ENCODE results near the gene MIER3.

MIER3 gene

GRCh38 chr5:56959326-56959725, 7.4 kb upstream of the MIER3 start:
- no peak for DNase-seq (ENCODE audit: low spot score)

DNA sequence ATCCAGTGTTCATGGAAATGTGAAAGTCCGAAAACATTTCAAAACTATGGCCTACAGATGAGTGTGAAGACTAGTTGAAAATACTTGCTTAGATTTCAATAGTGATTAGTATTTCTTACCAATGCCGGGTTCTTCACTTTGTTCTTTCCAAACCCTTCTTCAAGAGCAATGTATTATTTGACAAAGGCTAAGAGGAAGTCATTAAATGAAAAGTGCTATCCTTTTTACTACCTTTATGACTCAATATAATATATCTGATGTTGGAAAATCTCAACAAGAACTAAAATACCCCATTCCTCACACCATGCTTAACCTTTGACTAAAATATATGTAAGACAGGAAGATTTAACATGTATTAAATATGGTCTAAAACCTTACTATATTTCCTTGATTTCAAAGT, 6.7 kb upstream of the MIER3 start:
- DNase-seq (ENCODE audit: low spot score) = no peak

- no peak for DNase-seq (ENCODE audit: low spot score)
Observed at GRCh38 chr5:56954262-56954661, 2.3 kb upstream of the MIER3 start.

DNA sequence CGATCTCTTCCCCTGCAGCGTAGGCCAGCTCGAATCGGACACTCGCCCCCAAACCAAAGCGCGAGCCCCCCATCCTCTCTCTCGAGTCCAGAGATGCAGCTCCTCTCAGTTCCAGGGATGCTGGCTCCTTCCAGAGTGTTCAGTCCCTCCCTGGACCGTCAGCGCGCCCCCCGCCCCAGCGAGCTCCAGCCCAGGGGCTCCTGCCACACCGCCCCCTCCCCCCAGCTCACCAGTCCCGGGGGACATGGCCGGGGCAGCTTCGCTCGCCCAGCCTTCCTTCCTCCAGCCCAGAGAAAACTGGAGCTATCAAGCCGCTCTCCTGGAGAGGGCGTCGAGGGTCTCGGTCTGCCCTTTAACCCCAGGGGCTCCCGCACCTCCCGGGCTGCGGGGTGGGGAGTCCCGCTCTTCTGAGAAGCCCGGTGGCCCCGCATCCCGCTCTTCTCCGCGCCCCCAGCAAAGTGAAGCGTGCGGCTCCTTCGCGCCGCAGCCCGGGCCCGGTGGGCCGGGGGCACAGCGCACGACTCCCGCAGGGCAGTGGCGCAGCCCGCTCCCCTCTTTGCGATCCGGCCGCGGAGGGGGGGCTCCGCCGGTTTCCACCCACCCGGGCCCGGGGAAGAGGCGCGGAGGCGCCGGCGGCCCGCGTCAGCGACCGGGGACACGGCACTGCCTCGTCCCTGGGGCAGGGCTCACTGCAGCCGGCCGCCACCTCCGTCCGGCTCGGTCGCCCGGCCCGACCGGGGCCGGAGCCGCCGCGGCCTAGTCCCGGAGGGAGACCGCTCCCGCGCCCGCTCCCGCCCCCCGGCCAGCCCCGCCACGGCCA, 587 bp downstream of the MIER3 start:
- DNase-seq (ENCODE audit: low spot score) = peak; percentile 16

GRCh38 chr5:56950626-56951125, 1.2 kb downstream of the MIER3 start:
- peak; percentile 64 for DNase-seq (ENCODE audit: low spot score)

- DNase-seq (ENCODE audit: low spot score) = no peak
Observed at GRCh38 chr5:56947052-56947451, 4.9 kb downstream of the MIER3 start.

GRCh38 chr5:56941981-56942380, 9.9 kb downstream of the MIER3 start:
- DNase-seq (ENCODE audit: low spot score) = no peak

DNA sequence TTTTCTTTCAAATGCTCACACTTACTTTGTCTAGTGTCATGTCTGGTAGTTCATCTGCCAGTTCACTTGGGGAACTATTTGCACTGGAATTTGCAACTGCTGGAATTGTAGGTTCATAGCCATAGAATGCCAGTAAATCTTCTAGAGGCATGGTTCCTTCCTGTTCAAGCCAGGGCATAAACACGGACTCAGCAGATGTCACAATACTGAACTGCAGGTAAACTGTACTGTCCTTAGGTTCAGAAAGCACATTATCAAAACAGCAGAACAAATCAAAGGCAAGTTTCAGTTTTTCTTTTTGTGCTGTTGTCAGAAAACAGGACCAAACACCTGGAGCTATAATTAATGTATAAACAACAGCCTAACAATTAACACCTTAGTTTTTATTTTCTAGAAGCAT, 13.1 kb downstream of the MIER3 start:
- DNase-seq (ENCODE audit: low spot score) = no peak

- no peak for DNase-seq (ENCODE audit: low spot score)
Observed at GRCh38 chr5:56934325-56934724, 17.6 kb downstream of the MIER3 start.

DNA sequence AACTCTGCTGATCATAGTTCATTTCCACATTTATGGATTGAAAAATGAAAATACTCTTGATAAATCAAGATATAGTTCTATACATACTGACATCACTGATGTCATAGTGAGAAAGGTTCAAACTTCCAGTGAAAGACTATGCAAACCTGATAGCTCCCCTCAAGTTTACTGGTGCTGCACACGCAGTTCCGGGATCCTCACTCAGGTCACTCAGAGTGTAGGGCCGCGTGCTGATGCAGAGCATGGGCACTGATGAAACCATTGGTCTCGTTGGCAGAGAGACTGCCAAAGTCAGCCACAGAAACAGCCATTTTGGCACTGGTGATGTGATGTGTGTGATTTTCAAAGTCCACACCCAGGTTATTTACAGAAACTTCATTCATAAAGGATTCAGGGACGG, 29.0 kb downstream of the MIER3 start:
- no peak for DNase-seq (ENCODE audit: low spot score)

DNA sequence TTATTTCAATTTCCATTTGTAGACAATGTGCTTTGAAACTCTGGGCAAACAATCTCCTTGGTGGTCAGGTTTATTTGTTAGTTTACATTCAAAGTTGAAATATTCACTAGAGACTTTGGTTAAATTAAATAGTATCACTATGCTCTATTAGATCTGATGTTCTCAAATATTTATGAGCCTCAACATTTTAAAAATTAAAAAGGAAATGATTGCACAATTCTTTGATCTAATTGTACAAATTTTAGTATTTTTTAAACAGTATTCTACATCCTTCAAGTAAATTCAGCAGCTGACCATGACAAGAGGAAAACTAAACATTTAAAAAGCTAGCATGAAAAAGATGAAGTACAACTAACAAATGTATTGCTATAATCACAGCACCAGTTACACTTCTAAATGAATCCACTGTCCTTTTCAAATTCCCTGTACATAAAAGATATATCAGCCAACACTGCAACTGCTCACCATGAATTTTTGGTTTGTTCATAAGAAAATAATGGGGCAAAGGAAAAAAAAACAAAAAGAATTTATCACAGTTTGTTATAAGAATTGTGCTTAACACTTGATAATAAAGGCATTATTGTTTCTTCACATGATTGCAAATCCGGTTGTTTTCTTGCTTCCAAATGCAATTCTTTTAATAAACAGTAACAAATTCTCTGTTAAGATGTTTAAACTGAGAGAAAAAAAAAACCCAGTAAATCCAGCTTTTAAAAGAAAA, 31.8 kb downstream of the MIER3 start:
- no peak for DNase-seq (ENCODE audit: low spot score)

- DNase-seq (ENCODE audit: low spot score) = no peak
Observed at GRCh38 chr5:56918054-56918453, 33.9 kb downstream of the MIER3 start.

GRCh38 chr5:56917534-56917933, 34.4 kb downstream of the MIER3 start:
- no peak for DNase-seq (ENCODE audit: low spot score)

DNA sequence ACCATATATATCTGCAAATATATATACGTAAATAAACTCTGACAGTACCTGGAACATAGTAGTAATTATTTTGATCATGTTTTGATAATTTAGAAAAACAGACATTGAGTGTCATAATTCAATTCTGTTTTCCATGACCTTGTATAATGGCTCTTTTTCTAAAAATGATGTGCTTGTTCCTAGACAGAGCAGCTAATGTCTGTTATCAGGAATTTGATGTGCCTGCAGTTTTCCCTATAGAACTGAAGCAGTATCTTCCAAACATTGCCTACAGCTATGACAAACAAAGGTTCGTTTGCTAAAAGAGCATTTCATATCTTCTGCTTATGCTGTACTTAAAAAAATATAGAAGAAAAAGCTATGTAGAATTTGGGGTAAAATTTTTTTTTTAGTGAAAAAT, 37.2 kb downstream of the MIER3 start:
- no peak for DNase-seq (ENCODE audit: low spot score)

- DNase-seq (ENCODE audit: low spot score) = no peak
Observed at GRCh38 chr5:56913766-56914165, 38.2 kb downstream of the MIER3 start.

- no peak for DNase-seq (ENCODE audit: low spot score)
Observed at GRCh38 chr5:56910210-56910965, 41.5 kb downstream of the MIER3 start.

DNA sequence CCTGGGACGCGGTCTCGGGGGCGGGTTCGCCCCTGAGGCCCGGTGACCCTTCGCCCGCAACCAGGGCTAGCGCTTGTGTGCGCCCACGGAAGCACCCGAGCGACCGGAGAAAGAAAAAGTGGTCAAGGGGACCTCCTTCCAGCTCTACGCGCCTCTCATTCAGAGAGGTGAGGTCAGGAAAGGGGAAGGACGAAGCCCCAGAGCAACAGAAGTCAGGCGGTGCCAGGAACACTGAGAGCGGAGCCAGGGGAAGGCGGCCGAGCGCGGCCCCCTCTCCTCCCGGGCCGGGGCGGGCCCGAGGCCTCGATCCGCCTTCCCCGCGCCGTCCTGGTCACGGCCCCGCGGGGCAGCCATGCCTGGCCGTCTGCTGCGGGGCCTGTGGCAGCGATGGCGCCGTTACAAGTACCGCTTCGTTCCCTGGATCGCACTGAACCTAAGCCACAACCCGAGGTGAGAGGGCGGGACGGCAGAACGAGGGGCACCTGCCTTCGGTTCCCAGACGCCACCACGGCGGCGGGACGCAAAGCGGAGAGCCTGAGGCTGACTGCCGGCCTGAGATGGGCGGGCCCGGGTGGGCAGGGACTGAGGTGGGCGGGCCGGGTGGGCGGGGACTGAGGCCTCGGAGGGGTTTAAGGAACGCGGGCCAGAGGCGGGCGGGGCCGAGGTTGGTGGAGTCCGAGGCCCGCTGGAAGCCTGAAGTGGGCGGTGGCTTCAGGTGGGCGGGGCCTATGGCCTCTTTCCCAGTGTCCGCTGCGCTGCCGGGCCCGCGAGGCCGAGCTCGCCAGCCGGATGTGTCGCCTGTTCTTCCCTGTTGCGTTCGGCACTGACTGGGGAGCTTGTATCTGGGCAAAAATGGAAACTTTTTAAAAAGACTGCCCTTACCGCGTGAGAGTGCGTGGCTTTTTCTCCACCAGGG, 42.4 kb downstream of the MIER3 start, which contains the start of gene SETD9:
TSS of gene SETD9 (plus strand) at position 303 of the 916 bp plus-strand sequence. CDS start at position 353, 50 bp downstream.
- peak; percentile 98 for DNase-seq (ENCODE audit: low spot score)

GRCh38 chr5:56908942-56909293, 43.0 kb downstream of the MIER3 start:
- no peak for DNase-seq (ENCODE audit: low spot score)

- peak; percentile 66 for DNase-seq (ENCODE audit: low spot score)
Observed at GRCh38 chr5:56900858-56901578, 50.9 kb downstream of the MIER3 start.

DNA sequence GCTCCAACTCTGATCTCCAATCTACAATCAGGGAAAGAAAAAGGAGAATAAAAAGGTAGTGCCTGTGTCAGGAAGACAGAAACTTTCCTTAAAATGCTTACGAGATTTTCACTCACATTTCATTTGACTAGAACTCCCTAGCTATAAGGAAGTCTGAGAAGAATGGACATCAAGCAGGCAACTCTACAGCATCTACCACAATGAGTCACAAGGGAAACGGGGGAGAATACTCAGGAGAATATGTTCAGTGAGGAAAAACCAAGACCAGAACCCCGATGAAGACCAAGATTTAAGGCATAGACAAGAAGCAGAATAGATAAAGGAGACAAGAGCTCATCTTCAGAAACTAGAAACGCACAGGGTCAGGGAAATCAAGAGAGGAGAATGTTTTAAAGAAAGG, 51.5 kb downstream of the MIER3 start:
- peak; percentile 63 for DNase-seq (ENCODE audit: low spot score)

GRCh38 chr5:56898213-56898612, 53.7 kb downstream of the MIER3 start:
- DNase-seq (ENCODE audit: low spot score) = no peak
